Smooth muscle cell (in vitro differentiated cells): ENCODE data around the gene POLR3H. TPM values are rescaled to one million over a fixed set of nuclear protein-coding genes. Genes with fewer than 3 reads are reported as not detected.

Source experiments
- DNase-seq: peaks from one replicate; lab custom pipeline; 2025; ENCODE audit not compliant: unreplicated experiment; lab: John Stamatoyannopoulos, UW
- H2AFZ ChIP-seq: fragments of 200-600 bp; sonication (generic); 2 replicates; pipeline ENCODE4 v1.6.0; 2016; ENCODE audit warnings: antibody characterized with exemption, low read depth, mild to moderate bottlenecking
- H3F3A ChIP-seq: fragments of 200-600 bp; sonication (generic); 2 replicates; pipeline ENCODE4 v1.6.0; 2017; ENCODE audit warnings: antibody characterized with exemption, low read depth
- H3K27ac ChIP-seq: fragments of 200-600 bp; sonication (generic); 2 replicates; pipeline ENCODE4 v1.5.1; 2016; ENCODE audit warnings: low read depth, mild to moderate bottlenecking
- H3K27me3 ChIP-seq: fragments of 200-600 bp; sonication (generic); 2 replicates; pipeline ENCODE4 v1.6.1; 2016; ENCODE audit warnings: low read depth, mild to moderate bottlenecking
- H3K36me3 ChIP-seq: fragments of 200-600 bp; sonication (generic); 2 replicates; pipeline ENCODE4 v1.5.1; 2016; ENCODE audit warnings: low read depth
- H3K4me1 ChIP-seq: fragments of 200-600 bp; sonication (generic); 2 replicates; pipeline ENCODE4 v1.5.1; 2016; ENCODE audit warnings: low read depth
- H3K4me2 ChIP-seq: fragments of 200-600 bp; sonication (generic); 2 replicates; pipeline ENCODE4 v1.6.0; 2016; ENCODE audit warnings: mild to moderate bottlenecking
- H3K4me3 ChIP-seq: fragments of 200-600 bp; sonication (generic); 2 replicates; pipeline ENCODE4 v1.5.1; 2016; ENCODE audit warnings: mild to moderate bottlenecking
- H3K79me2 ChIP-seq: fragments of 200-600 bp; sonication (generic); 2 replicates; pipeline ENCODE4 v1.6.0; 2016; ENCODE audit warnings: low read depth, mild to moderate bottlenecking
- H3K9ac ChIP-seq: fragments of 200-600 bp; sonication (generic); 2 replicates; pipeline ENCODE4 v1.6.0; 2016; ENCODE audit warnings: low read depth
- H3K9me3 ChIP-seq: fragments of 200-600 bp; sonication (generic); replicated peaks from 2 replicates; pipeline ENCODE4 v1.5.1; 2016; ENCODE audit warnings: low read depth
- H4K20me1 ChIP-seq: fragments of 200-600 bp; sonication (generic); 2 replicates; pipeline ENCODE4 v1.6.0; 2016; ENCODE audit warnings: low read depth
- WGBS: methylation state at CpG from one replicate; pipeline ENCODE4 v1.1.7; 2016; ENCODE audit warnings: low lambda C conversion rate; 5-methylcytosine and 5-hydroxymethylcytosine counted together
- polyA plus RNA-seq: library from polyadenylated mRNA; unstranded; fragments of >200 nt; fragmentation: Nextera tagmentation; extraction: Ambion mirVana; gene quantifications from 2 replicates; pipeline ENCODE4 v1.2.1, GENCODE V29; 2016
- total RNA-seq: library from RNA; depleted of rRNA; stranded (reverse); fragments of >200 nt; gene quantifications from 2 replicates; pipeline ENCODE4 v1.2.3, GENCODE V29; 2014
- TF ChIP-seq, protein P1 (sequence below): fragments of 200-600 bp; sonication (generic); IDR thresholded peaks from 2 replicates; pipeline ENCODE4 v1.5.1; 2017; ENCODE audit warnings: borderline replicate concordance, mild to moderate bottlenecking, antibody characterized with exemption; ENCODE audit not compliant: insufficient read depth, poor library complexity, severe bottlenecking

Gene POLR3H
- total and polyA plus RNA-seq, 2 experiments from 2014 or later, result 12.1 to 20.3 TPM

DNA sequence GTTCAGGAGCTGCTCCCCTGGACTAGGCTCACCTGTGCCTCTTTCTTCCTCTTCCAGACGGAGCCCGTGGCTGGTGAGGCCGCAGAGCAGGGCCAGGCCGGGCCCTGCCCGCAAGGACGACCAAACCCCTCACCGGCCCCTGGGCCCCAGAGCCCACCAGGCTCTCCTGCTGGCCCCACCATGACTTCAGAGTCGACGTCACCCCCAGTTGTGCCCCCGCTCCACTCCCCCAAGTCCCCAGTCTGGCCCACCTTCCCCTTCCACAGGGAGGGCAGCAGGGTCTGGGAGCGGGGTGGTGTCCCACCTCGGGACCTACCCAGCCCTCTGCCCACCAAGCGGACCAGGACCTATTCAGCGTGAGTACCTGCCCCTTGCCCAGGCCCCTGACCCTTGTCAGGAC, 27.5 kb upstream of the POLR3H start:
- Histone ChIP-seq H3K27me3 (no peaks in the 10 kb centered on the region), H3K79me2 (no peaks in the 10 kb centered on the region), H3K9ac (no peak overlapping the region), H3F3A (no peaks in the 10 kb centered on the region), H3K4me3 (no peak overlapping the region), H2AFZ (no peak overlapping the region), H3K4me1 (no peaks in the 10 kb centered on the region), H3K4me2 (no peak overlapping the region), H3K27ac (no peak overlapping the region), H4K20me1 (no peaks in the 10 kb centered on the region), H3K9me3 (no peaks in the 10 kb centered on the region), H3K36me3 (no peaks in the 10 kb centered on the region)
- no peak for DNase-seq
- TF ChIP-seq, protein P1, sequence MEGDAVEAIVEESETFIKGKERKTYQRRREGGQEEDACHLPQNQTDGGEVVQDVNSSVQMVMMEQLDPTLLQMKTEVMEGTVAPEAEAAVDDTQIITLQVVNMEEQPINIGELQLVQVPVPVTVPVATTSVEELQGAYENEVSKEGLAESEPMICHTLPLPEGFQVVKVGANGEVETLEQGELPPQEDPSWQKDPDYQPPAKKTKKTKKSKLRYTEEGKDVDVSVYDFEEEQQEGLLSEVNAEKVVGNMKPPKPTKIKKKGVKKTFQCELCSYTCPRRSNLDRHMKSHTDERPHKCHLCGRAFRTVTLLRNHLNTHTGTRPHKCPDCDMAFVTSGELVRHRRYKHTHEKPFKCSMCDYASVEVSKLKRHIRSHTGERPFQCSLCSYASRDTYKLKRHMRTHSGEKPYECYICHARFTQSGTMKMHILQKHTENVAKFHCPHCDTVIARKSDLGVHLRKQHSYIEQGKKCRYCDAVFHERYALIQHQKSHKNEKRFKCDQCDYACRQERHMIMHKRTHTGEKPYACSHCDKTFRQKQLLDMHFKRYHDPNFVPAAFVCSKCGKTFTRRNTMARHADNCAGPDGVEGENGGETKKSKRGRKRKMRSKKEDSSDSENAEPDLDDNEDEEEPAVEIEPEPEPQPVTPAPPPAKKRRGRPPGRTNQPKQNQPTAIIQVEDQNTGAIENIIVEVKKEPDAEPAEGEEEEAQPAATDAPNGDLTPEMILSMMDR, result no peak
- 100% methylated on average over 5 of the region's 14 CpGs for WGBS

DNA sequence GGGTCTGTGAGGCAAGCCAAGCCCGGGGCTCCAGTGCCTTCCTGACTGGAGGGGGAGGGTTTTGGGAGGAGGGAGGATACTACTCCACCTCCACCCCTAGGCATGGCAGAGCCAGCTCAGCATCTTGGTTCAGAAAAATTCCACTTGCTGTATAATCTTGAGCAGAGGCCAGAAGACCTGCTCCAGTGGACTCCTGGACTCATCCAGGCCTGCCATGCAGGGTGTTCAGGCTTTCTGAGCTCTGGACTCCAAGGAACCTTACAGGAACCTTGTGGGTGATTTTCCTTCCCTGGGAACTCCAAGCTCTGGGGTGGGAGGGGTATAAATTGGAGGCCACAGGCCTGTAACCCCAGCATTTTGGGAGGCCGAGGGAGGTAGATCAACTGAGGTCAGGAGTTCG, 26.0 kb upstream of the POLR3H start:
- no peak for DNase-seq
- Histone ChIP-seq H3F3A (no peaks in the 10 kb centered on the region), H3K9ac (no peak overlapping the region), H3K27ac (no peak overlapping the region), H3K9me3 (no peaks in the 10 kb centered on the region), H4K20me1 (no peaks in the 10 kb centered on the region), H3K4me3 (no peak overlapping the region), H3K27me3 (no peaks in the 10 kb centered on the region), H3K36me3 (no peaks in the 10 kb centered on the region), H2AFZ (no peak overlapping the region), H3K79me2 (no peaks in the 10 kb centered on the region), H3K4me1 (no peaks in the 10 kb centered on the region), H3K4me2 (no peak overlapping the region)
- TF ChIP-seq, protein P1, result no peak
- WGBS, result 90% methylated on average over 3 of the region's 3 CpGs

DNA sequence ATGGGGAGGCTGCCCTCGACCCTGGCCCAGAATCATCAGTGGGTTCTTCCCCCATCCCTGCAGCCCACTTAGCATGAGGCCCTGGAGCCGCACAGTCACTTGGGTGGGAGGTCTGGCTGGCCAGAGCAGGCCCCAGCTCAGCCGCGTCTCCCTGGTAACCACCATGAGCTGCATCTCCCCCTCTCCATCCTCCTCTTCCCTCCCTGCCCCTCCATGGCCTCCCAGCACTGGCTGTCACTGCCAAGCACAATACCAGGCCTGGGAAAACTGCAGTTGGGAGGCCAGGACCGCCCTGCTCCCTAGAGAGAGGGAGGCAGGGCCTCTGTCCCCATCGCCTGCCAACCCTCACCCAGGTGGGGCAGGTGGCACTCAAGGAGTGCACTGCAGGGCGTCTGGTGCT, 24.5 kb upstream of the POLR3H start:
- Histone ChIP-seq H2AFZ (no peak overlapping the region), H3K4me1 (no peaks in the 10 kb centered on the region), H4K20me1 (no peaks in the 10 kb centered on the region), H3K4me2 (no peak overlapping the region), H3K79me2 (no peaks in the 10 kb centered on the region), H3K36me3 (no peaks in the 10 kb centered on the region), H3K9ac (no peak overlapping the region), H3K27ac (no peak overlapping the region), H3K27me3 (no peaks in the 10 kb centered on the region), H3K4me3 (no peak overlapping the region), H3F3A (no peaks in the 10 kb centered on the region), H3K9me3 (no peaks in the 10 kb centered on the region)
- 85% methylated on average over 7 of the region's 7 CpGs for WGBS
- no peak for DNase-seq
- TF ChIP-seq, protein P1, result no peak

DNA sequence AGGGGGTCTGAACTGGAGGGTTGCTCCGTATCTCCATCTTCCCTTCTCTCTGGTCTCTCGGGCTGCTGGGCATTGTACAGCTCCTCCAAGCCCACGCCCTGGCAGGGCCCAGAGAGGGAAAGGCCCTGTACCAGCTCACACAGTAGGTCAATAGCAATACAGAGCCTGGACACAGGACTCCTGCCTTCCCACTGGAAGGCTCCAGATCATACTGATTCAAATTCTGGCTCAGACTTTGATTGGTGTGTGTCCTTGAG, 23.2 kb upstream of the POLR3H start:
- H3K36me3 ChIP-seq, result no peaks in the 10 kb centered on the region
- no peaks in the 10 kb centered on the region for H3K27me3 ChIP-seq
- H3K9ac ChIP-seq, result no peak overlapping the region
- 95% methylated on average over 3 of the region's 3 CpGs for WGBS
- H3K4me3 ChIP-seq, result no peak overlapping the region
- H3K9me3 ChIP-seq, result no peaks in the 10 kb centered on the region
- H3F3A ChIP-seq, result peaks cover 4% of the 10 kb centered on the region
- no peak for DNase-seq
- H3K4me1 ChIP-seq, result peaks cover 3% of the 10 kb centered on the region
- TF ChIP-seq, protein P1, result no peak
- no peaks in the 10 kb centered on the region for H4K20me1 ChIP-seq
- no peak overlapping the region for H2AFZ ChIP-seq
- no peak overlapping the region for H3K4me2 ChIP-seq
- H3K27ac ChIP-seq, result no peak overlapping the region
- no peaks in the 10 kb centered on the region for H3K79me2 ChIP-seq
